IPS DF 6.9 (cell line): ENCODE measurements around the gene INPP5D.

Experiments
- DNase-seq: peaks from one replicate; pipeline ENCODE4 v3.0.0-alpha.2; 2013; ENCODE audit warnings: low read depth, low spot score
- H3K27ac ChIP-seq: one replicate; pipeline ENCODE4 v1.5.1; 2013; ENCODE audit warnings: low read length, control low read depth
- H3K27me3 ChIP-seq: 2 replicates; pipeline ENCODE4 v1.6.1; 2013; ENCODE audit warnings: mild to moderate bottlenecking, low read length; ENCODE audit not compliant: control insufficient read depth, insufficient read depth
- H3K36me3 ChIP-seq: 2 replicates; pipeline ENCODE4 v1.6.1; 2013; ENCODE audit warnings: low read length; ENCODE audit not compliant: control insufficient read depth, insufficient read depth
- H3K4me1 ChIP-seq: 2 replicates; pipeline ENCODE4 v1.6.1; 2013; ENCODE audit warnings: low read length; ENCODE audit not compliant: control insufficient read depth, insufficient read depth
- H3K4me3 ChIP-seq: 2 replicates; pipeline ENCODE4 v1.5.1; 2013; ENCODE audit warnings: mild to moderate bottlenecking, low read length
- H3K9me3 ChIP-seq: 2 replicates; pipeline ENCODE4 v1.6.1; 2013; ENCODE audit warnings: low read length, inconsistent platforms; ENCODE audit not compliant: control insufficient read depth, insufficient read depth
- WGBS: extraction: QIAGEN DNeasy Blood & Tissue Kit; methylation state at CpG from one replicate; pipeline ENCODE4 v1.1.7; 2013; ENCODE audit warnings: mixed read lengths, missing lambda C conversion rate; ENCODE audit not compliant: insufficient read length, insufficient coverage; 5-methylcytosine and 5-hydroxymethylcytosine counted together

INPP5D gene

DNA sequence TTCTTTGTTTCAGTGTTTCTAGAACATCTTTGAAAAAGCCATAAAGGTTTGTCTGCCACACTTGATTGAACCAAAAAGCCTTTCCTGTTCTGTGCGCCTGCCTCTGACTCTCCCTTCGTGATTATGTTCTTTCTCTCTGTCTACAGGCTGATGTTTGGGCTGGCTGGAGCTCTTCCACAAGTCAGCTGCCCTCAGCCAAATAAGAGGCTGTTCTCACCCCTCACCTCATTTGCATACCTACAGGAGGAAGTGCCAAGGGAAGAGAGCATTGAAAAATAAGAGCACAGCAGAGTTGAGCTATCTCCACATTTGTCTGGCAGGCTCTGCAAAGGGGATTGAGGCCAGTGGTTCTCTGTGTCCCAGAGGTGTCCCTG, 15.8 kb downstream of the INPP5D start:
- no CpG with 5 or more reads among the region's 2 CpGs for WGBS
- no peak overlapping the region for H3K4me3 ChIP-seq
- H3K27me3 ChIP-seq, result no peaks in the 10 kb centered on the region
- H3K36me3 ChIP-seq, result no peaks in the 10 kb centered on the region
- H3K27ac ChIP-seq, result no peak overlapping the region
- H3K9me3 ChIP-seq, result no peaks in the 10 kb centered on the region
- H3K4me1 ChIP-seq, result peaks cover 2% of the 10 kb centered on the region; the same call in 1 of the 2 replicates
- DNase-seq, result no peak

DNA sequence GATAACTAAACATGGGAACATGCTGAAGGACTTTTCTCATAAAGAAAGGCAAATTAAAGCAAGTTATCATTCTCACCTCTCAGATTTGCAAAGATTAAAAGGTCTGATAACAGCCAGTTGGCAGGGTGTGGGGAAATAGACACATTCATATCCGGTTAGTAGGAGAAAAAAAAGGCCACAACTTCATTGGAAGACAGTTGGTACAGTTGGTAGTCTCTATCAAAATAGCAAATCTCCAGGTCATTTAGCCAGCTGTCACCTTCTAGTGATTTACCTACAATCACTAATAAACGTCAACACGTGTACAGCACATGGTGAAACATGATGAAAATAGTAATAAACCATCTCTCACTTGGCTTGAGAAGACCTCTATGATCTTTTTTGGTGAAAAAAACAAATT, 16.6 kb downstream of the INPP5D start:
- no peaks in the 10 kb centered on the region for H3K9me3 ChIP-seq
- peaks cover 2% of the 10 kb centered on the region; the same call in 1 of the 2 replicates for H3K4me1 ChIP-seq
- H3K27ac ChIP-seq, result no peak overlapping the region
- no peak overlapping the region for H3K4me3 ChIP-seq
- H3K36me3 ChIP-seq, result no peaks in the 10 kb centered on the region
- no CpG with 5 or more reads among the region's 3 CpGs for WGBS
- H3K27me3 ChIP-seq, result no peaks in the 10 kb centered on the region
- no peak for DNase-seq

DNA sequence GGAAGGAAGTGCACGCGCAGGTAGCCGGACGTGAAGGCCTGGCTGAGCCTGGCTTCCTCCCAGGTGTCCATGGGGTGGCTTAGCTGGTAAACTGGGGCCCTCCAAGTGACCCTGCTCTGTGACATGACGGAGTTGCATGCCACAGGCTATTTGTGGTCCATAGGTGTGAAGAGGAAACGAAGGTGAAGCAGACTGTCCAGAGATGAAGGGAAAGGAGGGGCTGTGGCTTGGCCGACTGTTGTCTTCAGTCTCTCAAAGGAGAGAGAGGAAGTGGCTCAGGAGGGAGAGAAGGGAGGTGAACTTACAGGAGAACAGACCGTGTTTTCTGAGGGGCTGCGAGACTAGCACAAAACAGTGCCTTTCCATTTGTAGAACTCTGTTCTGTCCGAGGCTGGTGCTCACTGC, 19.3 kb downstream of the INPP5D start:
- no CpG with 5 or more reads among the region's 10 CpGs for WGBS
- Histone ChIP-seq H3K4me1 (peaks cover 2% of the 10 kb centered on the region; the same call in 1 of the 2 replicates), H3K36me3 (no peaks in the 10 kb centered on the region), H3K27me3 (no peaks in the 10 kb centered on the region), H3K4me3 (no peak overlapping the region), H3K9me3 (no peaks in the 10 kb centered on the region), H3K27ac (no peak overlapping the region)
- no peak for DNase-seq

DNA sequence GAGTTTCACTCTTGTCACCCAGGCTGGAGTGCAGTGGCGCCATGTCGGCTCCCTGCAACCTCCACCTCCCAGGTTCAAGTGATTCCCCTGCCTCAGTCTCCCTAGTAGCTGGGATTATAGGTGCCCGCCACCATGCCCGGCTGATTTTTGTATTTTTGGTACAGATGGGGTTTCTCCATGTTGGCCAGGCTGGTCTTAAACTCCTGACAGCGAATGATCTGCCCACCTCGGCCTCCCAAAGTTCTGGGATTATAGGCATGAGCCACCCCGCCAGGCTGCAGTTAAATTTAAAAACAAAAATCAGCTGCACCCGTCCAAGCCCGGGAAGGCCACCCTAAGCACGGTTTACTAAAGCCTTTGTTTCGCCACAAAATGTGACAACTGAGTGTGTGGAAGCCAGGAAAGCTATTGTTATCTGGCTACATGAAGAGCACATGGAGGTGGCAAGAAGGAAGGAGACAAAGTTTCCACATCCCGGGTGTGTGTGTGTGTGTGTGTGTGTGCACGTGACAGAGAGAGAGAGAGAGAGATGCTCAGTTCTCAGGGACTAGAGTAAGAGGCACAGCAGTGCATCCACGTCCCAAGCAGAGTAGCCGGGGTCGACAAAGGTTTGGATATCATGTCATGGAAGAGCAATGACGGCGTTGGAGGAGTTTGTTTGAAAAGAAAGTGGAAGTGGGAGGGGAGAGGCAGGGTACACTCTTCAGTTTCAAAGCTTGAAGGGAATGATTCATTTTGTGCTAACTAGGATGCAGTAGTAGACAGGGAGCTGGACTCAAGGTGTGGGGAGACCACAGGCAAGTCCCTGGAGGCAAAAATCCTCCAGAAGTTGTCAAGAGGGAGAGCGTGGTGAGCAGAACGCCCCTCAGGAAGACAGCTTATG, 20.1 kb downstream of the INPP5D start:
- Histone ChIP-seq H3K9me3 (no peaks in the 10 kb centered on the region), H3K27ac (no peak overlapping the region), H3K27me3 (no peaks in the 10 kb centered on the region), H3K4me1 (peaks cover 2% of the 10 kb centered on the region; the same call in 1 of the 2 replicates), H3K36me3 (no peaks in the 10 kb centered on the region), H3K4me3 (no peak overlapping the region)
- no CpG with 5 or more reads among the region's 20 CpGs for WGBS
- no peak for DNase-seq

DNA sequence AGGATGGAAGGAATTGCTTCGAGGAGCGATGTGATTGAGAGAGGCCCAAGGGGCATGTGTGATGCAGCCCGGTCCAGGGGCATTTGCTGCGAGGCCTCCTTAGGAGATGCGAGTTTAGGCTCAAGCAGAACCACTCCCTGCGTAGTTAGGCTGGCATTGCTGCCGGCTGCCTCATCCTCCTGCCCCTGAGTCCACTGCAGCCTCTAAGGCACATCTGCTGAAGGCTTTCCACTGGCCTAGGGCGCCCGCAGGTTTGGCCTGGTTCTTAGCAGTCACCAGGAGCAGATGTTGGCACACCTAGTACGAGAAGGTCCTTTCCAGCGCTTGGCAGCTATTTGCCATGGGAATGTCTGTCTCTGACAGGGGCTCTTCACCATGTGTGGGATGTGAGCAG, 20.7 kb downstream of the INPP5D start:
- WGBS, result no CpG with 5 or more reads among the region's 11 CpGs
- Histone ChIP-seq H3K27ac (no peak overlapping the region), H3K36me3 (no peaks in the 10 kb centered on the region), H3K4me1 (no peaks in the 10 kb centered on the region), H3K4me3 (no peak overlapping the region), H3K27me3 (no peaks in the 10 kb centered on the region), H3K9me3 (no peaks in the 10 kb centered on the region)
- no peak for DNase-seq

DNA sequence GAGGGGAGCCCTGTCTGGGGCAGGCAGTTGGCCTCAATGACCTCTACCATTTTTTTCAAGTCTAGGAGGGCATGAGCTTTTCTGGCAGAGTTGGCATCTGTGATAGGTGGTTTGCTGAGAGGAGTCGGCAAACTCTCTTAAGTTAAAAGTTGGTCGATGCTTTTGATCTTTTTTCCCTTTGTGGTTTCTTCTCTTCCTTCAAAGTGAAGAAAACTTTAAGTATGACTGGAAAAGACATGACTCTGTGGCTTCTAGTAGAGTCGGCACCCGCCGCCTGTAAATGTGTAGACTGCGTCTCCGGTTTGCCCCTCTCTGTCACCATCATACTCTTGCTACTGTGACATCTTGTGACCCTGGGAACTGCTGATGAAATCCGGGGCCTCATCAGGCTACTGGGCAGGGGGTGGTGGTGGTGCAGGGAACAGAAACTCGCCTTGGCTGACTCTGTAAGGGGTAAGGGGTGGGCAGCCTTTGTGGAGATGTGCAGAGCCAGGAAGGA, 21.1 kb downstream of the INPP5D start:
- Histone ChIP-seq H3K27ac (no peak overlapping the region), H3K9me3 (no peaks in the 10 kb centered on the region), H3K4me3 (no peak overlapping the region), H3K27me3 (no peaks in the 10 kb centered on the region), H3K4me1 (no peaks in the 10 kb centered on the region), H3K36me3 (no peaks in the 10 kb centered on the region)
- DNase-seq, result no peak
- no CpG with 5 or more reads among the region's 9 CpGs for WGBS

DNA sequence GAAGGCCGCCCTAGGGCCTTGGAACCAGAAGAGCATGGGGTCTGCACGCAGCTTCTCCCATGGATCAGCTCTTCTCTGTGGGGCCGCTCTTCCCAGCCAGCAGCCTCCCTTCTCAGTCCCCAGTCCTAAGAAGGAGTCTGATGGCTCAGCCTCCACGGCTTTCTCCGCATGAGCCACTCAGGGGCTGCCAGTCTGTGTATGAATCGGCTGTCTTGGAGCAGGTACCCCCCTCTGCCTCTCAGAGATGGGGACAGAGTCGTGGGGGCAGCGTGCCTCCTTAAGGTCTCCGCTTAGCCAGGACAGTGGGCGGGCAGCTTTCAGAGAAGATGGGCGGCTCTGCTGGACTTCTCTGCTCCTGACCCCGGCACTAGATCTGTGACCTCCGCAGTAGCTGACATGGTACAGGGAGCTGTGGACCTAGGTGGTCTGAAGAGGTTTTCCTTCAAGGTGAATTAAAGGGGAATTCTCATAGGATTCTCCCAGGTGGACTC, 21.6 kb downstream of the INPP5D start:
- H3K27me3 ChIP-seq, result no peaks in the 10 kb centered on the region
- H3K27ac ChIP-seq, result no peak overlapping the region
- WGBS, result no CpG with 5 or more reads among the region's 13 CpGs
- H3K4me1 ChIP-seq, result no peaks in the 10 kb centered on the region
- H3K36me3 ChIP-seq, result no peaks in the 10 kb centered on the region
- no peaks in the 10 kb centered on the region for H3K9me3 ChIP-seq
- no peak overlapping the region for H3K4me3 ChIP-seq
- no peak for DNase-seq

DNA sequence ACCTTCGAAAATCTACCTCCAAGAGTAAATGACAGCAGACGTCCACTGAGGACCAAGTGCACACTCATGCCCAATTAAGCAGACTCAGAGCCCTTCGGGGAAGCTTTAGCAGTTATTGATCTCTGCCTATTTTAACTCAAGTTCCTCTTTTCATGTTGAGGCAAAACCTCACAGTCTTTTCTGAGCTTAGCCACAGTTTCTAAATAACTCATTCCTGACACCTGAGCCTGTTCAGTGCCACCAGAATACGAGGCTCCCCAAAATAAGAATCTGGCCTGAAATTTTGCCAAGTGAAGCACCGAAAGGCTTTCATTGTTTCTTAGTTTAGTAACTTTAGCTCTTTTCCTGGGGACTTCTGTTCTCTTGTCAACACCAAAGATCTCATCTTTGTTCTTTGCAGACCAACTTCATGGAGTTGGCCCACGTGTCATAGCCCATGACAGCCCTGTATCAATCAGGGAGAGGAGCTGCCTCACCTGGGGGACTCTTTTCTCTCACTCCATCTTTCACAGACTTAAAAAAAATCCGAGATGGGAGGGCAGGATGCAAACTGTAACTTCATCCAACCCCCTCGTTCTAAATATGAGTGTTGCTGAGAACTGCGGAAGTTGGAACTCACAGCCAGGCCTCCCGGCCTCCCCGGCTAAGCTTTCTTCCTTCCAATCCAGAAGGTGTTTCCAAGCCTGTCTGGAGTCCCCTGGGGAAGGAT, 22.2 kb downstream of the INPP5D start:
- Histone ChIP-seq H3K4me1 (no peaks in the 10 kb centered on the region), H3K27me3 (no peaks in the 10 kb centered on the region), H3K27ac (no peak overlapping the region), H3K36me3 (no peaks in the 10 kb centered on the region), H3K9me3 (no peaks in the 10 kb centered on the region), H3K4me3 (no peak overlapping the region)
- WGBS, result no CpG with 5 or more reads among the region's 11 CpGs
- no peak for DNase-seq

DNA sequence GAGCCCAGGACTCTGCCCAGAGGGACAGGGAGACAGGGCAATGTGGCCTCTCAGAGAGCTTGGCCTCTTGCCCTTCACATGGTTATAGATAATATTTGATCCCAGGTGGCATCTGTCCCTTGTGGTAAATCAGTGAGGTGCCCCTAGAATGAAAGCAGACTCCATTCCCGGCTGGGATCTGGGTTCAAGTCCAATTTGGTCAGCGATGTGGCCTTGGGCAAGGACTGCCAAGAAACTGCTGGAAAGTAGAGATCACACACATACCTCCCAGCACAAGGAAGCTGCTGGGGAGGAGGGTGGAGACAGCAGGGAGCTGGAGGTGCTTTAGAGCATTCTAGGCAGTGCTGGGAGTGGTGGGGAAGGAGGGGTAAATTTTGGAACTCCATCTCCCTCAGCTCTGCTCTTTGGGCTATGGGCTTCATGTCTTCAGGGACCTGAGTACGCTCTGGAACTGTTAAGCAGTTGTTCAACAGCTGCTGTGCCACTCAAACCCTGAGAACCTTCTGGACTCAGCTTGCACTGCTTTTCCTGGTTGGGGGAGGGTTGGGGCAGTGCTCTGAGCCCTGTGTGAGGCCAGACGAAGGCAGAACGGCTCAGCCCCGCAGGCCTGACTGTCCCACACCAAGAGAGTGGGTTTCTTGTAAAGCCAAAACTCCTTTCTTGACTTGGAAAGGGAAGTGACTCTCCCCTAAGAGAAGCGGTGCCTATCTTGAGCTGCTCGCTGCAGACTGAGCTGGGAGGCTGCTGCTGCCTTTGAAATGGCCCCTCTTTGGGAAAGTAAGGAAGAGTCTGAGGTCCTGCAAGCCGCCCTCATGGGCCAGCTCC, 23.0 kb downstream of the INPP5D start:
- DNase-seq, result no peak
- Histone ChIP-seq H3K4me3 (no peak overlapping the region), H3K27me3 (no peaks in the 10 kb centered on the region), H3K9me3 (no peaks in the 10 kb centered on the region), H3K36me3 (no peaks in the 10 kb centered on the region), H3K4me1 (no peaks in the 10 kb centered on the region), H3K27ac (no peak overlapping the region)
- no CpG with 5 or more reads among the region's 9 CpGs for WGBS

DNA sequence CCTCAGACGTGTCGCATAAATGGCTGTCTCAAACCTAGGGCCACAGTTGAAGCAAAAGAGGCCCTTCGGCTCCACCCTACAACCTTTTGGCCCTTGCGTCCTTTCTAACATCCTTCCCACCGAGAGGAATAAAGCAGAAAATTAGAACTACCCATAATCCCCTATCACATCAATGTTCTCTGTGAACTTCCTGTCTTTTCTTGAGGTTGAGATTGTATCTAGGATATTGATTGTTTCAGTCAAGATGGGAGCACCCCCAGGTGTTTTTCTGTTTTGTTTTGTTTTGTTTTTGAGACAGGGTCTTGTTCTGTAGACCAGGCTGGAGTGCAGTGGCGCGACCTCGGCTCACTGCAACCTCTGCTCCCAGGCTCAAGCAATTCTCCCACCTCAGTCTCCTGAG, 23.6 kb downstream of the INPP5D start:
- Histone ChIP-seq H3K4me3 (no peak overlapping the region), H3K27ac (no peak overlapping the region), H3K36me3 (no peaks in the 10 kb centered on the region), H3K4me1 (no peaks in the 10 kb centered on the region), H3K27me3 (no peaks in the 10 kb centered on the region), H3K9me3 (no peaks in the 10 kb centered on the region)
- no peak for DNase-seq
- WGBS, result no CpG with 5 or more reads among the region's 8 CpGs
